Measurements from ENCODE around the gene DPF3. TPM values are rescaled to one million over a fixed set of nuclear protein-coding genes. Genes with fewer than 3 reads are reported as not detected.

The DPF3 gene
- total and polyA plus RNA-seq, 4 donors: 0.17 to 3.9 (median 0.52) TPM

DNA sequence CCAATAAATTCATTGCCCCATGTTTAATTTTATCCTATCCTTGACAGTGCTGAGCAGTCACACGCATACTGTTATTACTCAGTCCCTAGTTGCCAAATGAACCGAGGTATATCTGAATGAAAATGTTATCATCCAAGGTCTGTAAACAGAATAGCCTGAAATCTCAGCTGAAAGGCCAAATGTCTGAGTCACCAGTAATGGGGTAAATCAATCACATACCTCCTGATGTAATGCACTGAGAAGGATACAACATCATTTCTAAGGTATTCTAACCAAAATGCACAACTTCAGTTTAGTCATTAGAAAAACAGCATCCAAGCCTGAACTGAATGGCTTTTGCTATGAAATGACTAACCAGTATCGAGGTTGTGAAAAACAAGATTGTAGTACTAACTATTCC, 228.6 kb downstream of the DPF3 start:
- 76 to 83% methylated on average over 3 of the region's 3 CpGs for WGBS, 2 donors
- ATAC-seq (ENCODE audit: insufficient read depth, low FRiP score): no peak
- peaks cover 0 to 8% (median 4%) of the 10 kb centered on the region in 5 donors for H3K4me1 ChIP-seq (ENCODE audit: control insufficient read depth in 5 of 5, insufficient read depth in 5 of 5, low read length in 5 of 5)
- no peaks in the 10 kb centered on the region for H3K27me3 ChIP-seq (ENCODE audit: control insufficient read depth in 3 of 3, insufficient read depth in 3 of 3, low read length in 2 of 3)
- H3K4me3 ChIP-seq: no peak overlapping the region
- DNase-seq: no peak
- H3K9ac ChIP-seq (ENCODE audit: insufficient read depth in 1 of 2, low read length in 2 of 2): no peak overlapping the region
- peak overlapping the region in 1 of 2 donors; percentile 66 for H3K27ac ChIP-seq (ENCODE audit: low read depth in 1 of 2, low read length in 1 of 2)
- no peaks in the 10 kb centered on the region for H3K36me3 ChIP-seq (ENCODE audit: control insufficient read depth in 4 of 4, insufficient read depth in 4 of 4, low read length in 4 of 4)
- TF ChIP-seq, protein P1, sequence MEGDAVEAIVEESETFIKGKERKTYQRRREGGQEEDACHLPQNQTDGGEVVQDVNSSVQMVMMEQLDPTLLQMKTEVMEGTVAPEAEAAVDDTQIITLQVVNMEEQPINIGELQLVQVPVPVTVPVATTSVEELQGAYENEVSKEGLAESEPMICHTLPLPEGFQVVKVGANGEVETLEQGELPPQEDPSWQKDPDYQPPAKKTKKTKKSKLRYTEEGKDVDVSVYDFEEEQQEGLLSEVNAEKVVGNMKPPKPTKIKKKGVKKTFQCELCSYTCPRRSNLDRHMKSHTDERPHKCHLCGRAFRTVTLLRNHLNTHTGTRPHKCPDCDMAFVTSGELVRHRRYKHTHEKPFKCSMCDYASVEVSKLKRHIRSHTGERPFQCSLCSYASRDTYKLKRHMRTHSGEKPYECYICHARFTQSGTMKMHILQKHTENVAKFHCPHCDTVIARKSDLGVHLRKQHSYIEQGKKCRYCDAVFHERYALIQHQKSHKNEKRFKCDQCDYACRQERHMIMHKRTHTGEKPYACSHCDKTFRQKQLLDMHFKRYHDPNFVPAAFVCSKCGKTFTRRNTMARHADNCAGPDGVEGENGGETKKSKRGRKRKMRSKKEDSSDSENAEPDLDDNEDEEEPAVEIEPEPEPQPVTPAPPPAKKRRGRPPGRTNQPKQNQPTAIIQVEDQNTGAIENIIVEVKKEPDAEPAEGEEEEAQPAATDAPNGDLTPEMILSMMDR (IDR thresholded peaks at IDR 0.05; ENCODE audit: control extremely low read depth, extremely low read depth): no peak
- H3K9me3 ChIP-seq (ENCODE audit: control insufficient read depth in 4 of 4, insufficient read depth in 3 of 4, low read length in 3 of 4): no peaks in the 10 kb centered on the region

DNA sequence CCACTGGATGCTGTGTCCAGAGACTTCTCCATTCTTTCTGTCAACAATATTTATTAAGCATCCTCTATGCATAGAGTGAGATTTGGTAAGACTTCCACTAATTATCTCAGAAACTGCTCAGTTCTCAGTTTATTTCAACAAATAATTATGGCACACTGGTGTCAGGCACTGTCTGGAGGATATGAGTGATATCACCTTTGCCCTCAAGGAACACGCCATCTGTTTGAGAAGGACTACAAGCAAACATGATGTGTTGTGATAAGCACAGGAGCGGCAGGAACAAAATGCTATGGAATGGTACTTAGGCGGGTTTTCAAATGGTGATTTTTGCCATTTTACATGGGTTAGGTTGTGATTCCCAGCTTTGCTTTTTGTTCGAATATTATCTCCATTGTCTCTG, 229.2 kb downstream of the DPF3 start:
- H3K9ac ChIP-seq (ENCODE audit: insufficient read depth in 1 of 2, low read length in 2 of 2): no peak overlapping the region
- DNase-seq (no peak), ATAC-seq (ENCODE audit: insufficient read depth, low FRiP score) (no peak)
- 94 to 95% methylated on average over 4 of the region's 4 CpGs for WGBS, 2 donors
- peaks cover 0 to 8% (median 4%) of the 10 kb centered on the region in 5 donors for H3K4me1 ChIP-seq (ENCODE audit: control insufficient read depth in 5 of 5, insufficient read depth in 5 of 5, low read length in 5 of 5)
- TF ChIP-seq, protein P1 (IDR thresholded peaks at IDR 0.05; ENCODE audit: control extremely low read depth, extremely low read depth): no peak
- H3K4me3 ChIP-seq: no peak overlapping the region
- no peaks in the 10 kb centered on the region for H3K36me3 ChIP-seq (ENCODE audit: control insufficient read depth in 4 of 4, insufficient read depth in 4 of 4, low read length in 4 of 4)
- H3K9me3 ChIP-seq (ENCODE audit: control insufficient read depth in 4 of 4, insufficient read depth in 3 of 4, low read length in 3 of 4): no peaks in the 10 kb centered on the region
- no peaks in the 10 kb centered on the region for H3K27me3 ChIP-seq (ENCODE audit: control insufficient read depth in 3 of 3, insufficient read depth in 3 of 3, low read length in 2 of 3)
- peak overlapping the region in 1 of 2 donors; percentile 66 for H3K27ac ChIP-seq (ENCODE audit: low read depth in 1 of 2, low read length in 1 of 2)

- DNase-seq (no peak), ATAC-seq (ENCODE audit: insufficient read depth, low FRiP score) (no peak)
- TF ChIP-seq, protein P1 (IDR thresholded peaks at IDR 0.05; ENCODE audit: control extremely low read depth, extremely low read depth): no peak
- Histone ChIP-seq H3K27me3 (ENCODE audit: control insufficient read depth in 3 of 3, insufficient read depth in 3 of 3, low read length in 2 of 3) (no peaks in the 10 kb centered on the region), H3K9ac (ENCODE audit: insufficient read depth in 1 of 2, low read length in 2 of 2) (no peak overlapping the region), H3K4me3 (no peak overlapping the region), H3K27ac (ENCODE audit: low read depth in 1 of 2, low read length in 1 of 2) (no peak overlapping the region), H3K36me3 (ENCODE audit: control insufficient read depth in 4 of 4, insufficient read depth in 4 of 4, low read length in 4 of 4) (no peaks in the 10 kb centered on the region), H3K4me1 (ENCODE audit: control insufficient read depth in 5 of 5, insufficient read depth in 5 of 5, low read length in 5 of 5) (peaks cover 0 to 8% (median 4%) of the 10 kb centered on the region in 5 donors), H3K9me3 (ENCODE audit: control insufficient read depth in 4 of 4, insufficient read depth in 3 of 4, low read length in 3 of 4) (no peaks in the 10 kb centered on the region)
- WGBS, 2 donors: 78 to 86% methylated on average over 5 of the region's 5 CpGs
These were observed 229.8 kb downstream of the DPF3 start for GRCh38 chr14:72663956-72664650.

Data from lung (tissue), 12 donors.